ENCODE measurements around the gene ITGA8.

ITGA8 gene

DNA sequence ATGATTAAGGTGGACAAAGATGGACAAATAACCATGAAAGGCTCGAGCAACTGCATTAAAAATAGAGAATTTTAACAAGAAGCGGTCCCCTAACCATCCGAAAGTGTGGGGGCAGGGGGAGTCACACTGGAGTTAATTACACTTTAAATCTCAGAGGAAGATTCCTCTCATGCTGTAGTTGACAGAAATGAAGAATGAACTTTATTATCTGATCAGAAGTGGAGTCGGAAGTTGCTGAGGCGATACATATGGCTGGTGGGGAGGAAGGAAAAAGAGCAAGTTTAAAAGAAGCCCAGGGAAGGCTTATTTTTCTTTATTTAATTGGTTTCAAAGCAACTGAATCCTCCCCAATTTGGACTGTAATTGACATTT, 246.3 kb downstream of the ITGA8 start:
- FAIRE-seq, result no peak
- DNase-seq (ENCODE audit: low spot score), result no peak

GRCh38 chr10:15472431-15473395, 247.0 kb downstream of the ITGA8 start:
- DNase-seq (ENCODE audit: low spot score) (no peak), FAIRE-seq (no peak)

- FAIRE-seq, result no peak
These were observed 247.7 kb downstream of the ITGA8 start for GRCh38 chr10:15472008-15472407.

DNA sequence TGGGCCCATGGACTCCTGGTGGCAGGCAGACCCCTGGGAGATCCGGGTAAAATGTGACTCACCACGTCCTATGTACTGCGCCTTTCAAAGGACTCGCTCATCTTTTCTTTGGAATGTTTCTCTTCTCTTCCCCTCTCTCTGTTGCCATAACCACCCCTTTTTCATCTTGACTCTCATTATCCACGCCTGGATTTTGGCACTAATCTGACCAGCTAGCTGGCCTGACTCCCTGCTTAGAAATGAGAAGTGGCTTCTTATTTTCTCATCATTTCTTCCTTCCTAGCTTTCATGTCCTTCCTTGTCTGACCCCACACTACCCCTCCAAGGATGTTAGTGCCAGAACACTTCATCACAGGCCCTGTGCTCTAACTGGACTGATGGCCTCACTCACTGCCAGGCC, 250.6 kb downstream of the ITGA8 start:
- DNase-seq (ENCODE audit: low spot score) (no peak), FAIRE-seq (no peak)

More at GRCh38 chr10:15472008-15472407, 247.7 kb downstream of the ITGA8 start:
- DNase-seq (ENCODE audit: low spot score), result no peak

DNA sequence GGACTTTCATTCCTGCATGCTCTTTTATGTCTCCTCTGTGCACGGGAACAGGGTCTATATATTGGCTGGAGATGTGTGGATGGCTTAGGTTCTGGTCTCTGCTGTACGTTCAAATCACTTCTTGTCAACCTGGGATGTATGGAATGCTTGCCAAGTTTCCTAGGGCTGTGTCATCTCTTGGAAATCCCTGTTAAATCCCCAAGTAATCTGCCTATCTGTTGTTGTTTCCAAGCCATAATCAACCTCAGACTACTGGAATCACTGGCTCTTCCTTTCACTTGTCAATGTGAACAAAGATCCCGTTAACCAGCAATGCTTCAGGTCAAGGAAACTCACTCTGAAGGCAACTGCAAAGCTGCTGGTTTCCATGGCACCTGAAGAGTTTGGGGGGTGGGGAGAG, 255.3 kb downstream of the ITGA8 start:
- FAIRE-seq (no peak), DNase-seq (ENCODE audit: low spot score) (no peak)
